T-helper 22 cell (primary cell): ENCODE data around the gene PDE4A.

Experiments used
- DNase-seq: peaks from one replicate; pipeline ENCODE4 v3.0.0-alpha.2; 2020; ENCODE audit warnings: low read depth

PDE4A gene

DNA sequence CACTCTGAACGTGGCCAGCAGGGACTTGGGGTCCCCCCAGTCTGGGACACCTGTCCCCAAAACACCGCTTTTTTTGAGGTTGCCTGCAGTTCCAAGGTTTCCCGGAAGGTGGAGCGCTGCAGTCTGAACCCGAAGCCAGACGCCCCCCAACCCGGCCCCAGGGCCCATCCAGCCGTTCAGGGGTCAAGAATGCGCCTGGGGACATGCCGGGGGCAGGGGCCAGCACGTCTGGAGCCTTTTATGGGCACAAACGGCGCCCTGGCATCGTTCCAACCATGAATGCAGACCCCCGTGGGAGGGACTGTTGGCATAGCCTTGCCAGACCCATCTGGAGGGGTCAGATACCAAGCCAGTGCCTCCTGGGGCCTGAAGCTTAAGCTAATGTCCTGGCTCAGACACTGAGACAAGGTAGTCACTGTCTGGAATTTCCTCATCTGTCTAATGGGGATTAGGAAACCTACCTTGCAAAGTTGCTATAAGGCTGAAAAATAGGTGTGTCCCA, 90.0 kb downstream of the PDE4A start:
- DNase-seq, result peak; percentile 14

DNA sequence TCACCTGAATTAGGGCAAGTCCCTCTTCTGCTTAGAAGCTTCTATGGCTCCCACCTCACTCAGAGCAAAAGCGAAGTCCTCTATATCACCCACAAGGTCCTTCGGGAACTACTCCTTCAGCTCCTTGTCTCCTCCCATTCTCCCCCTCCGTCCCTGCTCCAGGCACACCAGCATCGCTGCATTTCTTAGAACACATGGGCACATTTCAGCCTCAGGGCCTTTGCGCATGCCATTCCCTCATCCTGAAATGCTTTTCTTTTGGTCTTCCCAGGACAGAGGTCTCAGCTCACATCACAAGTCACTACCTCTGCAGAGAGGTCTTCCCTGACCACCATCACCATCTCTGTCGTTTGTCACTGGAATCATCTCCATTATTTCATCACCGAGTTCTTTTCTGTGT, 92.9 kb downstream of the PDE4A start:
- no peak for DNase-seq

DNA sequence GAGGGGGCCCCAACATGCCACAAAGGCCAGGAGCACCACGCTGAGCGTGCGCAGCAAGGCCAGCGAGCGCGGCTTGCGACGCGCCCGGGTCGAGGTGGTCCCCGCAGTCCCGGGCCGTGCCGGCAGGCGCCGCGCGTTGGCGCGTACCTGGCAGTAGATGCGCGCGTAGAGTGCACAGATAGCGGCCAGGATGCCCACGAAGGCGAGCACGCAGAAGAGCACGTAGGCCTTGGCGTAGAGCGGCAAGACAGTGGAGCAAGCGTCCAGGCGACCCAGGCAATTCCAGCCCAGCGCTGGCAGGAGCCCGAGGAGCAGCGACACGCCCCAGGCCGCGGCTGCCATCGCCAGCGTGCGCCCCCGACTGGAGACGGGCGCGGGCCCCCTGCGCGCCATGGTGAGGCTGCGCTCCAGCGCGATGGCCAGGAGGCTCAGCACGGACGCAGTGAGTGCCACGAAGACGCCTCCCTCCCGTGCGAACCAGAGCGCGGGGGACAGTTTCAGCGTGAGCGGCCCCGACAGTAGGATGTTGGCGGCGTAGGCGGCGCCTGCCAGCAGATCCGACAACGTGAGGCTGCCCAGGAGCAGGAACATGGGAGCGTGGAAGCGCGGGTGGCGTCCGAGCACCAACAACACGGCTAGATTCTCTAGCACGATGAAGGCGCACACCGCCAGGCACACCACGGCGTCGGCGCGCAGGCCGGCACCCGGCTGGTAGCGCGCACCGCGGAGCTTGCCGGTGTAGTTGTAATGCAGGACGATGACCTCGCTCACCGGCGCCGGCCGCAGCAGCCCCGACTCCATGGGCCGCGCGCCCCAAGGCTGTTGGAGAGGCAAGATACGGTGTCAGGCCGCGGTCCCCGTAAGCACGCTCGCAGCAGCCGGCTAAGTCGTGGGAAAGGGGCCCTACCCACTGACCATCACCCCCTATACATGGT, 94.1 kb downstream of the PDE4A start:
- no peak for DNase-seq

DNA sequence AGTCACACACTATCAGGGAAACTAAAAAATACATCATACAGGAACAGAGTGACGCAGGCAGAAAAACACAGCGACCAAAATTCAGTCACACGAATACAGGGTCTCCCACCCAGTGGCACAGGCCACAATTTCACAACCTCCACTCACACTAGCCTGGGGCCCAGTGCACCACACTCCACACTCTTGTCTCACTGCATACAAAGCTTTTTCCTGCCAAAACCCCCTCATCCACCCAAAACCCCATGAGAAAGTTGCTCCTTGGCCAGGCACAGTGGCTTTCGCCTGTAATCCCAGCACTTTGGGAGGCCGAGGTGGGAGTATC, 95.7 kb downstream of the PDE4A start:
- DNase-seq, result no peak

DNA sequence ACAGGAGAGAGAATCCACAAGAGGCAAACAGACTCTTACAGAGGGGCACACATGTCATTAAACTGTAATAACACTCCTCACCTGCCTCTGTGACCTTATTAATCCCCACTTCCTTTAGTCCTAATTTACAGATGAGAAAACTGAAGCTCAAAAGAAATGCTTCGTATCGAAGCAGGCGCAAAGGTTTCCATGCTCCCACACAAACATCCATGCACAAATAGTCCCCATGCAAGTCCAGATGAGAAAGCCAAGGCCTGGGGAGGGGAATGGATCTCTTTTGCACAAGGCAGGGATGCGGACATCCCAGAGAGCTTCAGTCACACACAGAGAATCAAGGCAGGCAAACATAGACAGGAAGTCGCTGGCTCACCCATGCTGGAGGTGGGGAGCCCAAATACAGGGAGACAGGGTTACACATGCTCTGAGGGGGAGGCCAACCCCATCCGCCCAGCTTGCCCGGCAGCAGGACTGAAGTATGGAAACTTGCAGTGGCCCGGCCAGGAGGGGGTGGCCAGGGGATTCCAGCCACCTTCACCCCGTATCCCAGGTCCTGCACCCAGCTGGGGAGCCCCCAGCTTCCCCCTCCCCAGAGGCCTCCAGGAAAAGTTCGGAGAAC, 96.4 kb downstream of the PDE4A start:
- no peak for DNase-seq

DNA sequence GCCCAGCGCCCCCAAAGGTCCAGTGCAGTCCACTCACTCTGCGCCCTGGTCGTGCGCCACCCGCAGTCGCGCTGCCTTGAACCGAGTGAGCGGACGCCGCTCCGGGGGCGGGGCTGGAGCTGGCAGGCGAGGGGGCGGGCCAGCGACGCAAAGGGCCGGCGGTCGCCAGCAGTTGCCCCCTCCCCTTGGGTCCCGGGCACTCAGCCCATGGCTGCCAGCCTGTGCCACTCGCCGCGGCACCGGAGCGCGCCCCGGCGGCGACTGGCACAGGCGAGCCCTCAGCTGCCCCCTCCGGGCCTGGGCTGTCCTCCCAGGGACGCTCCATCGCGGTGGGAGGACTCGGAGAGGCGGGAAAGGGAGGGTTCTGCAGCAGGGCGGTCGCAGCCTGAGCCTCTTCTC, 97.0 kb downstream of the PDE4A start, which contains the start of gene S1PR5:
Gene S1PR5 (minus strand): TSS at position 87 of the 399 bp plus-strand sequence. CDS start 2,436 bp downstream, outside the sequence.
- DNase-seq, result no peak

DNA sequence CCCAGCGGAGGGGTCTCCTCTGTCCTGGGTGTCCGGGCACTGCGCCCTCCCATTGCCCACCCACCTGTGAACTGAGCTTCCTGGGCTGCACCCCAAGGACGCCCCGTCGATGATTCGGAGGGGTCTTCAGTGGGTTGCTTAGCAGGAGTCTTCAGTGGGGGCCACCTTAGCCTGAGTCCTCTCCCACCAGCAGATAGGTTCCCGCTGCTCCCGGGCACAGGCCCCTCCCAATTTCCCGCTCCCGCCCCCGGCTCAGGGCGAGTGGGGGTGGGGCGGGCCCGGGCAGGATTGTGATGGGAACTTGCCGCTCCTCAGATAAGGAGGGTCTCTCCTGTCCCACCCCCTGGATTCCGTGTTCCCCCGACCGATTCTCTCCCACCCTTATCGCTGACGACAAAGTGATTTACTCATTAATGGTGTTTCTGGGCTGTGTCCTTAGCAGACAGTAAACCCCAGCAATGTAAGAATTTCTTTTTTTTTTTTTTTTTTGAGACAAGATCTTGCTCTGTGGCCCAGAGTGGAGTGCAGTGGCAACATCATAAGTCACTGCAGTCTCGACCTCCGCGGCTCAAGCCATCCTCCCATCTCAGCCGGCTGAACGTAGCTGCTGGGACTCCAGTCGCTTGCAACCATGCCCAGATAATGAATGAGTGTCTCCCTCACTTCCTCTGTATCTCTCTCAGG, 97.6 kb downstream of the PDE4A start:
- no peak for DNase-seq

DNA sequence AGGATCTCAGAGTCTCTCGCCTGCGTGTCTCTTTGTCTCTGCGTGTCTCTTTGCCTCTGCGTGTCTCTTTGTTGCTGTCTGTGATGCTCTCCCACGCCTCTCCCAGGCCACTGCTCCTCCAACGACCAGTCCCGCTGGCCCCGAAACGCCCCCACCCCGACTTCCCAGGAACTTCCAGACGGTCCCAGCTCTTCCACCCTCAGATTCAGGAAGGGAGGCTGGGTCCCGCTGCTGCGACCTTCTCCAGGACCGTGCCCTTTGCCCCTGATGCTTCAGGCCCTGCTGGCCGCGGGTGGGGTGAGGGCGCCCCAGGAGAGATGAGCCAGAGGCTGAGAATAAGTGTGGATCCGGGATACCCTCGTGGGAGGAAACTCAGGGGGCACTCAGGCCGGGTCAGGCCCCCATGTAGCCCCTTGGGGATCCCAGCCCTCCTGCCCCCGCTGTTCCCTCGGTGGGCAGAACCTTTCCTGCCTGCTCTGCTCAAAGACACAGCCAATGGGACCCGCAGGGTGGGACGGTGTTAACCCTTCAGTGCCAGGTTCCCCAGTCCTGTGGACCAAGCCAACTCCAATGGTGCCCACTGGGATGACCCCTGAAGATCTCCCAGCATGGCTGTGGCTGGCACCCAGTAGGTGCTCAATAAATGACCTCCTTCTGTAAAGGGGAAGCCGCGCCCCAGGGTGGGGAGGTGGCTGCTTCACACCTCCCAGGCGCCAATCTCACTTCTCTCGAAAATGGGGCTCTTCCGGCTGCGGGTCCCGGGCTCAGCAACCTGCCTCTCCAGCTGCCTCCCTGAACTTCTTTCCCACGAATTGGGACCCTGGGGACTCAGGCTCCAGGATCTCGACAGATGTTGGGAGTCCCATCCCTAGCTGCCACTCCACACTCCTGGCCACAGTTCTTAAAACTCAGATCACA, 98.4 kb downstream of the PDE4A start:
- no peak for DNase-seq
